ENCODE data around the gene GHRHR. TPM values are rescaled to one million over a fixed set of nuclear protein-coding genes. Genes with fewer than 3 reads are reported as not detected.

Gene GHRHR
- total RNA-seq, 2 donors from 2014 or later, result not detected

DNA sequence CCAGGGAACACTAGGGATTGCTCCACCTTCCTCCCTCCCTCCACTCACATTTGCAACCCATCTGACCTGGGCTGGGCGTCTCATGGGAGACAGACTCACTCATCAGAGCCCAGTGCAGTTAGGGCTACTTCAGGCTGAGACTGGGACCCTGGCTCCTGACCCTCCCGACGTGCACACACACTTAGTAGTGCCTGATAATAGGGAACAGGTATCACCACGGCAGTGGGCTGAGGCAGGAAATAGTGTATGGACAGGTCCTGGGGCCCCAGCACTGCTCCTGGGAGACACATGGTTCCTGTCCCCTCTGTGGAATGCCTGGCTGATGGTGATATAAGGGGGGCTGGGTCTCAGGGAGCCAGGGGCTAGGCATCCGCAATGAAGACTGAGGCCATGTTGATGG lies 37.8 kb upstream of the GHRHR start:
- Histone ChIP-seq H3K27me3 (no peaks in the 10 kb centered on the region), H3K36me3 (peaks cover 32% of the 10 kb centered on the region), H3K4me3 (no peak overlapping the region), H3K4me1 (peaks cover 0 to 48% of the 10 kb centered on the region in 2 donors), H3K27ac (peak overlapping the region in 1 of 2 donors; percentile 17), H3K9me3 (no peaks in the 10 kb centered on the region)
- DNase-seq (ENCODE audit: low spot score), result no peak
- TF ChIP-seq, protein P1, sequence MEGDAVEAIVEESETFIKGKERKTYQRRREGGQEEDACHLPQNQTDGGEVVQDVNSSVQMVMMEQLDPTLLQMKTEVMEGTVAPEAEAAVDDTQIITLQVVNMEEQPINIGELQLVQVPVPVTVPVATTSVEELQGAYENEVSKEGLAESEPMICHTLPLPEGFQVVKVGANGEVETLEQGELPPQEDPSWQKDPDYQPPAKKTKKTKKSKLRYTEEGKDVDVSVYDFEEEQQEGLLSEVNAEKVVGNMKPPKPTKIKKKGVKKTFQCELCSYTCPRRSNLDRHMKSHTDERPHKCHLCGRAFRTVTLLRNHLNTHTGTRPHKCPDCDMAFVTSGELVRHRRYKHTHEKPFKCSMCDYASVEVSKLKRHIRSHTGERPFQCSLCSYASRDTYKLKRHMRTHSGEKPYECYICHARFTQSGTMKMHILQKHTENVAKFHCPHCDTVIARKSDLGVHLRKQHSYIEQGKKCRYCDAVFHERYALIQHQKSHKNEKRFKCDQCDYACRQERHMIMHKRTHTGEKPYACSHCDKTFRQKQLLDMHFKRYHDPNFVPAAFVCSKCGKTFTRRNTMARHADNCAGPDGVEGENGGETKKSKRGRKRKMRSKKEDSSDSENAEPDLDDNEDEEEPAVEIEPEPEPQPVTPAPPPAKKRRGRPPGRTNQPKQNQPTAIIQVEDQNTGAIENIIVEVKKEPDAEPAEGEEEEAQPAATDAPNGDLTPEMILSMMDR (IDR thresholded peaks at IDR 0.05), result no peak

GRCh38 chr7:30926313-30926712 lies 37.4 kb upstream of the GHRHR start:
- Histone ChIP-seq H3K9me3 (no peaks in the 10 kb centered on the region), H3K36me3 (peaks cover 32% of the 10 kb centered on the region), H3K4me3 (no peak overlapping the region), H3K27ac (peak overlapping the region in 1 of 2 donors; percentile 15), H3K4me1 (peaks cover 0 to 48% of the 10 kb centered on the region in 2 donors), H3K27me3 (no peaks in the 10 kb centered on the region)
- TF ChIP-seq, protein P1 (IDR thresholded peaks at IDR 0.05), result no peak
- no peak for DNase-seq (ENCODE audit: low spot score)

DNA sequence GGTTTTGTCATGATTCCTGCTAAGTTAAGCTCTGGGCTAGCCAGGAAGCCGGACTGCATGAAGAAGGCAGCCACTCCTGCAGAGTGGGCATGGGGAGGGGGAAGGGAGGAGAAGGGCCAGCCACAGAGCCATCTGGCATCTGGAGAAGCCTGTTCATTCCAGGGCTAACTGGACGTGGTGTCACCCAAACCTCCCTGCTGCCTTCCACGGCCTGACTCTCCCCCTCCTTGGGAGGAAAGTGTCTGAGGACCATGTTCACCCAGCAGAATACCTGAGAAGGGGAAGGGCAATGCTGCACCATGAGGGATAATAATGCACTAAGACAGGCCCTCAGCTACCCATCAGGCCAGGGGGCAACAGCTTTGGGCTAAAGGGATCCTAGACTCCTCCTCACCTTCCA lies 36.7 kb upstream of the GHRHR start:
- no peak overlapping the region for H3K4me3 ChIP-seq
- no peaks in the 10 kb centered on the region for H3K9me3 ChIP-seq
- no peak overlapping the region for H3K27ac ChIP-seq
- no peak for DNase-seq (ENCODE audit: low spot score)
- peaks cover 0 to 48% of the 10 kb centered on the region in 2 donors for H3K4me1 ChIP-seq
- TF ChIP-seq, protein P1 (IDR thresholded peaks at IDR 0.05), result no peak
- H3K27me3 ChIP-seq, result no peaks in the 10 kb centered on the region
- H3K36me3 ChIP-seq, result peaks cover 32% of the 10 kb centered on the region

GRCh38 chr7:30927559-30927958 lies 36.2 kb upstream of the GHRHR start:
- Histone ChIP-seq H3K4me1 (peaks cover 0 to 48% of the 10 kb centered on the region in 2 donors), H3K27ac (no peak overlapping the region), H3K9me3 (no peaks in the 10 kb centered on the region), H3K27me3 (no peaks in the 10 kb centered on the region), H3K4me3 (no peak overlapping the region), H3K36me3 (peaks cover 30% of the 10 kb centered on the region)
- DNase-seq (ENCODE audit: low spot score), result no peak
- TF ChIP-seq, protein P1 (IDR thresholded peaks at IDR 0.05), result no peak

DNA sequence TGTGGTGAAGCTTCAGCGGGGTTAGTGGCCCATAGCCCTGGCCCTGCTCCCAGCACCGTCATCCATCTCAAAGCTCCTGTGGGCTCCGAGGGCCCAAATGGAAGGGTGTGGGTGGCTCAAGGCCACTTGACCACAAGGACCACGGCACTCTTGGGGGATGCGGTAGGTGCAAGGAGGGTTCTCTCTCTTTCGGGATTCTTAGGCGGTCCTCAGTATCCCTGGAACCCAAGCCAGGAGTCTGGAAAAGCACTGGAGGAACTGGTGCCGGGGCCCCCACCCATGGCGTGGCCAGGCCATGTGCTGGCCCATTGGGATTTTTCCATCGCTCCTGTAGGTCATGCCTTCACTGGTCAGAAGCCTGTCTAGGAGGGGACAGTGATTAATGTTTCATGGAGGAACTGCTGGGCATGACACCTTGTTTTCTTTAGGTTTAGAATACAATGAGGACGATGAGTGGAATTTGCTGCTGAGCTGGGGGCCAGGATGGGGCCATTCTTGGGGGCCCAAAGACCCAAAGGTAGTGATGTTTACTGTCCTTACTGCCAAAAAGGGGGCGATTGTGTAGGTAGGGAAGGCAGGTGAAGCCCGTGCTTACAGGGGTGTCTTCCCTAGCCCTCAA lies 35.4 kb upstream of the GHRHR start:
- H3K36me3 ChIP-seq, result peaks cover 22% of the 10 kb centered on the region
- H3K9me3 ChIP-seq, result no peaks in the 10 kb centered on the region
- peaks cover 0 to 46% of the 10 kb centered on the region in 2 donors for H3K4me1 ChIP-seq
- no peak overlapping the region for H3K4me3 ChIP-seq
- no peak overlapping the region for H3K27ac ChIP-seq
- no peaks in the 10 kb centered on the region for H3K27me3 ChIP-seq
- TF ChIP-seq, protein P1 (IDR thresholded peaks at IDR 0.05), result no peak
- no peak for DNase-seq (ENCODE audit: low spot score)

- Histone ChIP-seq H3K4me3 (no peak overlapping the region), H3K27me3 (no peaks in the 10 kb centered on the region), H3K9me3 (no peaks in the 10 kb centered on the region), H3K27ac (no peak overlapping the region), H3K36me3 (peaks cover 9% of the 10 kb centered on the region), H3K4me1 (peaks cover 0 to 36% of the 10 kb centered on the region in 2 donors)
- TF ChIP-seq, protein P1 (IDR thresholded peaks at IDR 0.05), result no peak
- DNase-seq (ENCODE audit: low spot score), result no peak
These were observed 34.1 kb upstream of the GHRHR start for GRCh38 chr7:30929686-30930085.
